K562 (cell line): ENCODE data around the gene IPO7. TPM values are rescaled to one million over a fixed set of nuclear protein-coding genes. Genes with fewer than 3 reads are reported as not detected.

Experiments used
- CBFB ChIP-seq: sonication (generic); formaldehyde crosslinking; IDR thresholded peaks from 2 replicates; pipeline ENCODE4 v1.4.0; 2020; ENCODE audit warnings: mild to moderate bottlenecking, missing genetic modification reagents
- DACH1 ChIP-seq: fragments of 450-650 bp; IDR thresholded peaks from 2 replicates; pipeline ENCODE4 v1.6.1; 2018; ENCODE audit not compliant: partially characterized antibody
- DMBX1 ChIP-seq: fragments of 250-450 bp; sonication (Bioruptor Pico); IDR thresholded peaks from 2 replicates; pipeline ENCODE4 v1.8.0; 2022; ENCODE audit warnings: inconsistent platforms, mild to moderate bottlenecking, moderate library complexity, borderline replicate concordance
- E2F3 ChIP-seq: fragments of 250-450 bp; sonication (Bioruptor Pico); IDR thresholded peaks from 2 replicates; pipeline ENCODE4 v1.4.0; 2020; ENCODE audit warnings: mild to moderate bottlenecking
- FOS ChIP-seq: IDR thresholded peaks from 3 replicates; pipeline ENCODE4 v1.6.1; 2011; ENCODE audit not compliant: insufficient read length; ENCODE audit errors: extremely low read depth
- HDAC8 ChIP-seq: fragments of 450-650 bp; IDR thresholded peaks from 2 replicates; pipeline ENCODE4 v1.6.1; 2016; ENCODE audit warnings: mild to moderate bottlenecking, missing genetic modification characterization, moderate library complexity, missing compliant biosample characterization
- HMGN3 ChIP-seq: IDR thresholded peaks from 2 replicates; pipeline ENCODE4 v1.6.1; 2011; ENCODE audit warnings: borderline replicate concordance, low read depth, mild to moderate bottlenecking, mixed read lengths, low read length; ENCODE audit not compliant: insufficient read length; ENCODE audit errors: extremely low read depth
- KDM2B ChIP-seq: fragments of 250-450 bp; sonication (Bioruptor Pico); IDR thresholded peaks from 2 replicates; pipeline ENCODE4 v1.8.0; 2021; ENCODE audit warnings: mild to moderate bottlenecking, moderate library complexity
- MAFF ChIP-seq: IDR thresholded peaks from 2 replicates; pipeline ENCODE4 v1.6.1; 2012; ENCODE audit warnings: low read length, improper control_type of control experiment
- PHF8 ChIP-seq: fragments of 200-600 bp; sonication (generic); IDR thresholded peaks from 2 replicates; pipeline ENCODE4 v1.6.1; 2012; ENCODE audit warnings: mixed run types, mild to moderate bottlenecking, inconsistent platforms, low read length, moderate library complexity, borderline replicate concordance
- POLR3A ChIP-seq: IDR thresholded peaks from 2 replicates; pipeline ENCODE4 v1.6.1; 2011; ENCODE audit warnings: borderline replicate concordance, mild to moderate bottlenecking, moderate library complexity; ENCODE audit not compliant: insufficient read length, insufficient read depth; ENCODE audit errors: extremely low read depth
- SMAD1 ChIP-seq: fragments of 150-350 bp; IDR thresholded peaks from 2 replicates; pipeline ENCODE4 v1.6.1; 2014; ENCODE audit warnings: low read length, low read depth; ENCODE audit not compliant: partially characterized antibody
- SMARCB1 ChIP-seq: IDR thresholded peaks from 2 replicates; pipeline ENCODE4 v1.6.1; 2011; ENCODE audit warnings: improper control_type of control experiment, low read depth; ENCODE audit not compliant: insufficient read length
- TCF7 ChIP-seq: sonication (generic); IDR thresholded peaks from 2 replicates; pipeline ENCODE4 v1.6.1; 2016; ENCODE audit warnings: antibody characterized with exemption, borderline replicate concordance
- polyA plus RNA-seq, 8 experiments: library from polyadenylated mRNA; depleted of rRNA in 4 of 8; stranded (reverse) in 5 of 8; unstranded in 3 of 8; fragments of >200 nt; fragmentation: Nextera tagmentation in 2 of 8; fragmentation: Illumina TruSeq in 1 of 8; extraction: Ambion mirVana in 2 of 8; extraction: Trizol in 1 of 8; gene quantifications; 2 replicates each; pipeline versions ENCODE4 v1.2.1 to v1.2.3, GENCODE V29; 2011 to 2014; ENCODE audit warnings: inconsistent platforms in 1 of 8, missing spikeins in 1 of 8
- total RNA-seq, 7 experiments: library from RNA; depleted of rRNA in 6 of 7; stranded (reverse); fragments of >200 nt in 6 of 7; fragmentation: Illumina TruSeq in 2 of 7; extraction: Trizol in 2 of 7; gene quantifications; 2 replicates each; pipeline versions ENCODE4 v1.2.1 to v1.2.3, GENCODE V29; 2011 to 2021; ENCODE audit warnings: low replicate concordance in 1 of 7
- TF ChIP-seq, protein P1 (sequence below): sonication (generic); formaldehyde crosslinking; IDR thresholded peaks from 2 replicates; pipeline ENCODE4 v1.8.0; 2022; ENCODE audit warnings: mild to moderate bottlenecking, low read depth, missing genetic modification reagents
- TF ChIP-seq, protein P2 (sequence below): fragments of 450-650 bp; IDR thresholded peaks from one replicate; pipeline ENCODE4 v1.6.1; 2018; ENCODE audit warnings: mild to moderate bottlenecking, moderate library complexity; ENCODE audit not compliant: partially characterized antibody
- TF ChIP-seq, protein P3 (sequence below): fragments of 450-650 bp; formaldehyde crosslinking; IDR thresholded peaks from 2 replicates; pipeline ENCODE4 v1.4.0; 2020; ENCODE audit warnings: mild to moderate bottlenecking
- TF ChIP-seq, protein P4 (sequence below), 2 experiments: fragments of 450-650 bp; IDR thresholded peaks; 2 replicates each; pipeline ENCODE4 v1.6.1; 2016

Gene IPO7
- total and polyA plus RNA-seq, 9 of the 15 experiments (the other 6 are each of a cell fraction or from before 2014, with no cell fraction given): 23.6 to 138 (median 110) TPM

DNA sequence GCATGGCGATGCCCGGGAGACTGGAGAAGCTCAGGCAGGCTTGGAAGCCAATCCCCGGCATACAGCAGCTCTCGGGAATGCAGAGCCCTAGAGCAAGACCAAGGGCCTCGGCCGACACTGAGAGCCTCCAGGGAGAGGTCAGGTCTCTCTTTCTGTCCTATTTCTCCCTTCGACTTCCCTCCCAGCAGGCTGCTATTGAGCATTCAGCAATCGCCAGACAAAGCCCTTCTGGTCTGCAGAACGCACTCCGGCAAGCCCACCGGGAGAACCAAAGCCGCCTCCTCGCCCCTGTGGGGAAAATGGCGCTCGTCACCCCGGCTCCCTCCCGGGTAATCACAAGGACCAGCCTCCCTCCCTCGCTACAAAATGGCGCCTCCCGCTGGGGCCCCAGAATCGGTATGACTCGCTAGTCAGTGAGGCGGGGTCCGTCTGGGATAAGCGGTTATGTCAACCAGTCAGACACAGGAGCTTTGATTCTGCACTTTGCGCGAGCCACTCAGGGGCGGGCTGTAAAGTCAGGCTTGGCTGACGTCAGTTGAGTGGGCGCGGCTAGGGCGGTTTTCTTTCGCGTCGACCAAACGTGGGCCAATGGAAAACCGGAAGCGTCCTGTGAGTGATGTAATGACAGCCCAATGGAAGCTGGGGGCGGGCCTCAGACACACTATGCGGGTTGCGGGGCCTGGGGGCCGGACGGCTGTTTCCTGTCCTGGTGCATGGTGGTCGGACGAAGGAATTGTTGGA is 76.0 kb downstream of the IPO7 start, which contains the start of gene ZNF143 (continued):
- TF ChIP-seq KDM2B (CRISPR knock-in tag): no peak
- TF ChIP-seq DACH1: no peak
- no peak for TF ChIP-seq MAFF
- no peak for TF ChIP-seq HDAC8 (tag)
- peak; percentile 93 for TF ChIP-seq SMAD1
- TF ChIP-seq E2F3 (CRISPR knock-in tag): 0 out of 2 replicates have a peak, but pooled peaks have one; percentile 50
- TF ChIP-seq, protein P1, sequence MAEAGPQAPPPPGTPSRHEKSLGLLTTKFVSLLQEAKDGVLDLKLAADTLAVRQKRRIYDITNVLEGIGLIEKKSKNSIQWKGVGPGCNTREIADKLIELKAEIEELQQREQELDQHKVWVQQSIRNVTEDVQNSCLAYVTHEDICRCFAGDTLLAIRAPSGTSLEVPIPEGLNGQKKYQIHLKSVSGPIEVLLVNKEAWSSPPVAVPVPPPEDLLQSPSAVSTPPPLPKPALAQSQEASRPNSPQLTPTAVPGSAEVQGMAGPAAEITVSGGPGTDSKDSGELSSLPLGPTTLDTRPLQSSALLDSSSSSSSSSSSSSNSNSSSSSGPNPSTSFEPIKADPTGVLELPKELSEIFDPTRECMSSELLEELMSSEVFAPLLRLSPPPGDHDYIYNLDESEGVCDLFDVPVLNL (CRISPR knock-in tag): peak; percentile 4; the same call in 1 of the 2 replicates
- TF ChIP-seq, protein P2, sequence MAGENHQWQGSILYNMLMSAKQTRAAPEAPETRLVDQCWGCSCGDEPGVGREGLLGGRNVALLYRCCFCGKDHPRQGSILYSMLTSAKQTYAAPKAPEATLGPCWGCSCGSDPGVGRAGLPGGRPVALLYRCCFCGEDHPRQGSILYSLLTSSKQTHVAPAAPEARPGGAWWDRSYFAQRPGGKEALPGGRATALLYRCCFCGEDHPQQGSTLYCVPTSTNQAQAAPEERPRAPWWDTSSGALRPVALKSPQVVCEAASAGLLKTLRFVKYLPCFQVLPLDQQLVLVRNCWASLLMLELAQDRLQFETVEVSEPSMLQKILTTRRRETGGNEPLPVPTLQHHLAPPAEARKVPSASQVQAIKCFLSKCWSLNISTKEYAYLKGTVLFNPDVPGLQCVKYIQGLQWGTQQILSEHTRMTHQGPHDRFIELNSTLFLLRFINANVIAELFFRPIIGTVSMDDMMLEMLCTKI: no peak
- TF ChIP-seq FOS: peak; percentile 91
- no peak for TF ChIP-seq HMGN3
- TF ChIP-seq, protein P3, sequence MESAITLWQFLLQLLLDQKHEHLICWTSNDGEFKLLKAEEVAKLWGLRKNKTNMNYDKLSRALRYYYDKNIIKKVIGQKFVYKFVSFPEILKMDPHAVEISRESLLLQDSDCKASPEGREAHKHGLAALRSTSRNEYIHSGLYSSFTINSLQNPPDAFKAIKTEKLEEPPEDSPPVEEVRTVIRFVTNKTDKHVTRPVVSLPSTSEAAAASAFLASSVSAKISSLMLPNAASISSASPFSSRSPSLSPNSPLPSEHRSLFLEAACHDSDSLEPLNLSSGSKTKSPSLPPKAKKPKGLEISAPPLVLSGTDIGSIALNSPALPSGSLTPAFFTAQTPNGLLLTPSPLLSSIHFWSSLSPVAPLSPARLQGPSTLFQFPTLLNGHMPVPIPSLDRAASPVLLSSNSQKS (CRISPR knock-in tag): no peak
- no peak for TF ChIP-seq SMARCB1
- TF ChIP-seq TCF7: no peak
- peak; percentile 53; the same call in 1 of the 2 replicates for TF ChIP-seq DMBX1 (CRISPR knock-in tag)
- TF ChIP-seq POLR3A: no peak
- peak; percentile 79 for TF ChIP-seq CBFB
- TF ChIP-seq PHF8: peak; percentile 66
- TF ChIP-seq, protein P4, sequence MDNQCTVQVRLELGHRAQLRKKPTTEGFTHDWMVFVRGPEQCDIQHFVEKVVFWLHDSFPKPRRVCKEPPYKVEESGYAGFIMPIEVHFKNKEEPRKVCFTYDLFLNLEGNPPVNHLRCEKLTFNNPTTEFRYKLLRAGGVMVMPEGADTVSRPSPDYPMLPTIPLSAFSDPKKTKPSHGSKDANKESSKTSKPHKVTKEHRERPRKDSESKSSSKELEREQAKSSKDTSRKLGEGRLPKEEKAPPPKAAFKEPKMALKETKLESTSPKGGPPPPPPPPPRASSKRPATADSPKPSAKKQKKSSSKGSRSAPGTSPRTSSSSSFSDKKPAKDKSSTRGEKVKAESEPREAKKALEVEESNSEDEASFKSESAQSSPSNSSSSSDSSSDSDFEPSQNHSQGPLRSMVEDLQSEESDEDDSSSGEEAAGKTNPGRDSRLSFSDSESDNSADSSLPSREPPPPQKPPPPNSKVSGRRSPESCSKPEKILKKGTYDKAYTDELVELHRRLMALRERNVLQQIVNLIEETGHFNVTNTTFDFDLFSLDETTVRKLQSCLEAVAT (IDR thresholded peaks at IDR 0.05): peak; percentile 59 to 89; a peak in 3 of 4 replicates
